NT2/D1 (cell line): ENCODE measurements around the gene SMPDL3A.

Experiments used
- DNase-seq: peaks from one replicate; pipeline ENCODE4 v3.0.0-alpha.2; 2011; ENCODE audit warnings: low read depth, low spot score
- H3K27me3 ChIP-seq: 2 replicates; pipeline ENCODE4 v1.6.0; 2011; ENCODE audit warnings: mild to moderate bottlenecking; ENCODE audit not compliant: insufficient read length, insufficient read depth
- H3K36me3 ChIP-seq: 2 replicates; pipeline ENCODE4 v1.6.1; 2011; ENCODE audit warnings: mild to moderate bottlenecking, low read length, mixed read lengths; ENCODE audit not compliant: insufficient read depth, insufficient read length
- H3K4me1 ChIP-seq: 2 replicates; pipeline ENCODE4 v1.5.1; 2011; ENCODE audit not compliant: insufficient read depth, insufficient read length
- H3K4me3 ChIP-seq: 2 replicates; pipeline ENCODE4 v1.5.1; 2011; ENCODE audit warnings: low read depth; ENCODE audit not compliant: insufficient read length
- H3K9ac ChIP-seq: 2 replicates; pipeline ENCODE4 v1.6.0; 2011; ENCODE audit warnings: low read depth; ENCODE audit not compliant: insufficient read length
- H3K9me3 ChIP-seq: 2 replicates; pipeline ENCODE4 v1.5.1; 2011; ENCODE audit warnings: mild to moderate bottlenecking, low read length; ENCODE audit not compliant: insufficient read depth
- SUZ12 ChIP-seq: IDR thresholded peaks from 2 replicates; pipeline ENCODE4 v1.6.1; 2011; ENCODE audit not compliant: insufficient read length, insufficient read depth; ENCODE audit errors: extremely low read depth
- YY1 ChIP-seq: IDR thresholded peaks from 2 replicates; pipeline ENCODE4 v1.6.1; 2011; ENCODE audit not compliant: insufficient read length, insufficient read depth
- ZNF274 ChIP-seq: IDR thresholded peaks from 2 replicates; pipeline ENCODE4 v1.6.1; 2011; ENCODE audit warnings: mild to moderate bottlenecking, low read depth, low read length

SMPDL3A gene

DNA sequence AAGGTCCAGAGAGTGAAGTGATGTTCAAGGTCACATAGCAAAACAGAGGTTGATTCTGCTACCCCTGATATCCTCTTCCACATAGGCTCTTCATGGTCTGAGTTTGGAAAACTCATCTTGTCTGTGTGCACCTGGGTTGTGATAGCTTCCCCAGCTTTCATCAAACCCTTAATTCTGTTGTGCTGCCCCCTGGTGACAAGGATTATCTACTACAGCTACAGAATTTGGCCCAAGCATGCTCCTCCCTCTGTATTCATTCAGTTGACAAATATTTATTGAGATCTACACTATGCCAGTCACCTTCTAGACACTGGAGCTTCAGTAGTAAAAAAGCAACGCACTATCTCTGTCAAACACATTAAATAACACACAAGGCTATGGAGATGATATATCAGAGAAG is 50.4 kb downstream of the SMPDL3A start:
- DNase-seq: peak; percentile 39
- no peak overlapping the region for H3K4me3 ChIP-seq
- H3K9ac ChIP-seq: no peak overlapping the region
- no peaks in the 10 kb centered on the region for H3K4me1 ChIP-seq
- no peaks in the 10 kb centered on the region for H3K9me3 ChIP-seq
- no peaks in the 10 kb centered on the region for H3K36me3 ChIP-seq
- TF ChIP-seq ZNF274: no peak
- TF ChIP-seq SUZ12: no peak
- no peak for TF ChIP-seq YY1
- H3K27me3 ChIP-seq: no peaks in the 10 kb centered on the region

GRCh38 chr6:122839906-122840305 is 50.8 kb downstream of the SMPDL3A start:
- no peaks in the 10 kb centered on the region for H3K4me1 ChIP-seq
- no peak for DNase-seq
- TF ChIP-seq SUZ12 (no peak), YY1 (no peak), ZNF274 (no peak)
- H3K9ac ChIP-seq: no peak overlapping the region
- no peaks in the 10 kb centered on the region for H3K36me3 ChIP-seq
- no peak overlapping the region for H3K4me3 ChIP-seq
- no peaks in the 10 kb centered on the region for H3K9me3 ChIP-seq
- H3K27me3 ChIP-seq: no peaks in the 10 kb centered on the region

DNA sequence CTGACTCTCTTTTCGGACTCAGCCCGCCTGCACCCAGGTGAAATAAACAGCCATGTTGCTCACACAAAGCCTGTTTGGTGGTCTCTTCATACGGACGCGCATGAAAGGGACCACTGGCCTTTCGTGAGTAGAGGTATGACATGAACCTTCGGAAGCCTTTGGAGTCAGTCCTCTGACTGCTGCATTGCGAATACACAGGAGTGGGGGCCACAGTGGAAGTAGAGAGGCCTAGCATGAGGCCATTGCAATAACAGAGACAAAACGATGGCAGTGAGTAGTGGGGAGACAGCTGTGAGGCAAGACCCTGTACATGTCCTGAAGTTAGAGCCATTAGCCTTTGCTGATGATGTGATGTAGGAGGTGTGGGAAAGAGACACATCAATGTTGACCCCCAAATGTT is 56.4 kb downstream of the SMPDL3A start:
- TF ChIP-seq YY1: no peak
- no peak for DNase-seq
- Histone ChIP-seq H3K36me3 (no peaks in the 10 kb centered on the region), H3K27me3 (no peaks in the 10 kb centered on the region), H3K9ac (no peak overlapping the region), H3K4me1 (no peaks in the 10 kb centered on the region), H3K4me3 (no peak overlapping the region), H3K9me3 (peaks cover 20% of the 10 kb centered on the region)

GRCh38 chr6:122845916-122846612 is 57.0 kb downstream of the SMPDL3A start:
- Histone ChIP-seq H3K4me3 (no peak overlapping the region), H3K27me3 (no peaks in the 10 kb centered on the region), H3K9ac (no peak overlapping the region), H3K4me1 (no peaks in the 10 kb centered on the region), H3K9me3 (peaks cover 26% of the 10 kb centered on the region), H3K36me3 (no peaks in the 10 kb centered on the region)
- no peak for TF ChIP-seq SUZ12
- TF ChIP-seq ZNF274: no peak
- no peak for TF ChIP-seq YY1
- no peak for DNase-seq

- no peak overlapping the region for H3K9ac ChIP-seq
- TF ChIP-seq SUZ12: no peak
- TF ChIP-seq ZNF274: no peak
- no peak for TF ChIP-seq YY1
- H3K36me3 ChIP-seq: no peaks in the 10 kb centered on the region
- no peak for DNase-seq
- no peaks in the 10 kb centered on the region for H3K4me1 ChIP-seq
- H3K9me3 ChIP-seq: peaks cover 10% of the 10 kb centered on the region; the same call in 1 of the 2 replicates
- H3K4me3 ChIP-seq: no peak overlapping the region
- H3K27me3 ChIP-seq: no peaks in the 10 kb centered on the region
Measured at GRCh38 chr6:122853259-122853995, 64.4 kb downstream of the SMPDL3A start.
